Endometrium (tissue), 2 donors: Measurements from ENCODE around the gene ATP2A1.
A peak's percentile ranks its signal among the peaks of the same experiment; 100 is the strongest.
"Not testable (repeated sequence)": the region's sequence is repeated elsewhere in the genome, so short reads cannot be mapped to it uniquely, and the experiment has no call there.

ENCODE experiments used
- FAIRE-seq: peaks from 2 replicates; lab custom pipeline; 2012; peaks lifted over from hg19 to GRCh38; lab: Jason Lieb, UNC
- donor health status: control.
- donor health status: control.

ATP2A1 gene

GRCh38 chr16:28935924-28936783, 57.9 kb downstream of the ATP2A1 start:
- no peak for FAIRE-seq

GRCh38 chr16:28936784-28937155, 58.5 kb downstream of the ATP2A1 start:
- no peak for FAIRE-seq

- FAIRE-seq, result no peak
Measured at GRCh38 chr16:28937222-28937876, 59.1 kb downstream of the ATP2A1 start.

- FAIRE-seq, result no peak
Measured at GRCh38 chr16:28938721-28939120, 60.4 kb downstream of the ATP2A1 start.

DNA sequence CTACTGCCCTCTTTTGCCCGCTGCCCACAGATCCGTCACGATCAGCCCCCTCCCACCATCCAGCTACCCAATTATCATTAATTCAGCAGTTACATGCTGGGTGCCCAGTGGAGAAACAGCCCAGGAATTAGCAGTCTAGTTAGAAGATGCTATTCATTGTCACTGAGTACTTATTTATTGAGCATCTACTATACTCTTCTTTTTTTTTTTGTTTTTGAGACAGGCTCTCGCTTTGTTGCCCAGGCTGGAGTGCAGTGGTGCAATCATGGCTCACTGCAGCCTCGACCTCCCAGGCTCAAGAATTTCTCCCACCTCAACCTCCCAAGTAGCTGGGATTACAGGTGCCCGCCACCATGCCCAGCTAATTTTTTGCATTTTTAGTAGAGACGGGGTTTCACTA, 61.5 kb downstream of the ATP2A1 start:
- FAIRE-seq, result not testable (repeated sequence)

DNA sequence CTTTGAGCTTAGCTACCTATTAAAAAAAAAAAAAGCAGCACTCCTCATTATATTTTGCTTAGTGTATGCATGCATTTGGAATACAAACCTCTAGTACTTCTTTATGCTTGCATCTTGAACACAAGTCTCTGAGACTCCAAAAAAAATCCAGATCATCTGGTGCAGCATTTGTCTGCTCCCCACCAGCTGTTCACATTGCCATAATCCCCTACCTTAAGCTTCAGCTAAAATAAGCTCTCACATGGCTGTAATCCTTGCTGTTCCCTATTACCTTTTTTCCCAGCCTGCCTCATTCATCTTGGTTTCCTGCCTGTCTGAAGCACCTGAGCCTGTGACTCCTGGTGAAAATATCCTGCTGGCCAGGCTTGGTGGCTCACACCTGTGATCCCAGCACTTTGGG, 65.0 kb downstream of the ATP2A1 start:
- FAIRE-seq, result no peak

DNA sequence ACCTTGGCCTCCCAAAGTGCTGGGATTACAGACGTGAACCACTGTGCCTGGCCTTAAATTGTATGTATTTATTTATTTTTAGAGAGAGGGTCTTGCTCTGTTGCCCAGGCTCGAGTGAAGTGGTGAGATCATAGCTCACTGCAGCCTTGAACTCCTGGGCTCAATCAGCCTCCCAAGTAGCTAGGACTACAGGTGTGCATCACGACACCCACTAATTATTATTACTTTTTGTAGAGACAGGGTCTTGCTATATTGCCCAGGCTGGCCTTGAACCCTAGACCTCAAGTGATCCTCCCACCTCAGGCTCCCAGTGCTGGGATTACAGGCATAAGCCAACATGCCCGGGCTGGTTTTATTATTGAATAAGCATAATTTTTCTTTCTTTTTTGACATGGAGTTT, 68.4 kb downstream of the ATP2A1 start:
- no peak for FAIRE-seq

- peak; percentile 99 for FAIRE-seq
Measured at GRCh38 chr16:28950648-28951409, 72.5 kb downstream of the ATP2A1 start, which contains the start of gene NFATC2IP. Gene NFATC2IP, plus strand, starts transcription at chr16:28950937. Its CDS starts 75 bp downstream, at chr16:28951012.

DNA sequence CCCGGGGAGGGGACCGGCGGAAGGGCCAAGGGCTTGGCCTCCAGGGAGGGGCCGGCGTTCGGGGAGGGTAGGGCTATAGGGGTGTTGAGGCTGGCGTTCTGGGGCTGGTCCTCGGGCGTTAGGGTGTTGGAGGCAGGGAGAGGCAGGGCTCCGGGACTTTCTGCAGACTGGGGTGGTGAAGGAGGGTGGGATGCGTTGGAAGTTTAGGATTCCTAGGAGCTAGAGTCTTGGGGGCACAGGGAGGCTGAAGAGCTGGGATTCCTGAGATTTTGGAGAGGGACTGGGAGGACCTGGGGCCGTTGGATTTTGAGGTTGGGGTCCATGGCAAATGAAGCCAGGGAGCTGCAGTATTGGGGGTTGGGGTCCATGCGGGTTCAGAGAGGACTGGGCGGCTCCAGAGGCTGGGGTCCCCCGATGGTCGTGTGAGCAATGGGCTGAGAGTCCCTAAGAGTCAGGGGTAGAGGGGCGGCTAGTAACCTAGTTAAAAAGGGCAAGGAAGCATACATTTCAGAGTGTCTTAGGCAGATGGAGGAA, 73.2 kb downstream of the ATP2A1 start:
- no peak for FAIRE-seq
